GM18502 (cell line): ENCODE data around the gene STX18.
"Not testable (repeated sequence)": the region's sequence is repeated elsewhere in the genome, so short reads cannot be mapped to it uniquely, and the experiment has no call there.

Experiments
- ATAC-seq: cut with Tn5 transposase; IDR thresholded peaks from one replicate; pipeline ENCODE4 v1.9.1; 2021; ENCODE audit warnings: mild to moderate bottlenecking; ENCODE audit not compliant: unreplicated experiment, poor library complexity

STX18 gene

DNA sequence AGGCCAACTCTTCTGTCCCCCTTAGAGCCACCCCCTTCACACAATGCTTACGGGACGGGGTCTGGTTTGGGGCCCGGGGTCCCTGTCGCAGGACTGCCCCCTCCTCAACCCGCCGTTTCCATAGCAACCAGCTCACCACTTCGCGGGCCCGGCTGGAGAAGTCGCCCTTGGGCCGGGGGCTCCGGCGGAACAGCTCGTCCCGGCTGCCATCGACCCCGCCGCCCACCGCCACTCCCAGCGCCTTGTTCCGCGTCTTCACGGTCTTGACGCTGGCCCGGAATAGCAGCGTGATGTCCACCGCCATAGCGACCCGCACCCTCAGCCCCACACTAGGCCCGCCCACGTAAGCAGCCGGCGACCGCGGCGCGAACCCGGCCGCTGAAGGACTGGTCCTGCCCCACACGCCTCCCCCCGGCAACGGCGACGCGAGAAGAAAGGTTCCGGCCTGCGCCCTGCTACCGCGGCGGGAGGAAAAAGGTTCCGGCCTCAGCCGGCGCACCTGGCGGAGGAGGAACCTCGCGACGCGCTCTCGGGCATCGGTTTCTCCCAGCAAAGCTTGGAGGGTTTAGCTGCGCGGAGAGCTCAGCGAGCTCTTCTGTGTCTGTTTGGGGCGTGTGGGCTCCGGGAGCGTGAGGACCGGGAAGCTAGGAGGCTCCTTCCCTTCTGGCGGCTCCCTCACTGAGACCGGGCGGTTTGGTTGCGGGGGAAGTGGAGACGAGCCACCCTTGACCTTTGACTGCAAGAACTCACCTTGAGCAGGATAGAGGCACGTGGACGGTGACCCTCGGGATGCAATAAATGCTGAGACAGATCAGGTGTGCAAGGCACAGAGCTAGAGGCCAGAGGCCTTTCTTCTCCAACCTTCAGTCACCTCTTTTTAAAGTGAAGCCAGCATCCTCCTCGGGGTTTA lies at the start of gene STX18:
Gene STX18, minus strand, starts transcription at position 388 of the 910 bp plus-strand sequence. Its CDS starts 84 bp downstream, at position 304.
- peak; percentile 86 for ATAC-seq

DNA sequence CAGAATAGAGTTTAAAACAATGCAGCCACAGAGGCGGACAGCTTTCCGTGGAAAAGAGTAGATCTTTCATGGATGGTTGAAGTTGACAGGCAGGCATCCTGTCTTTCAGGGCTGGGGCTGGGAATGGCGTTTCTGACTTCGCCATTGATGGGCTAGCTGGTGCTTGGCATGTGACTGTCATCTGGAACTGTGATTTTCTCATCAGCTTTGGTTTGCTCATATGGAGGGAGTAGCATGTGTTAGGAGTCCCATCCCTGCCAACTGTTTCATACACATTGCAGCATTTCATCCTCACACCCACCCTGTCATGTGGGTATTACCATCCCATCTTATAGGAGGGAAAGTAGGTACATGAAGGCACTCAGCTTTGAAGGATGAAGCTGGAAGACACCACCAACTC lies 49.2 kb upstream of the STX18 start:
- no peak for ATAC-seq

DNA sequence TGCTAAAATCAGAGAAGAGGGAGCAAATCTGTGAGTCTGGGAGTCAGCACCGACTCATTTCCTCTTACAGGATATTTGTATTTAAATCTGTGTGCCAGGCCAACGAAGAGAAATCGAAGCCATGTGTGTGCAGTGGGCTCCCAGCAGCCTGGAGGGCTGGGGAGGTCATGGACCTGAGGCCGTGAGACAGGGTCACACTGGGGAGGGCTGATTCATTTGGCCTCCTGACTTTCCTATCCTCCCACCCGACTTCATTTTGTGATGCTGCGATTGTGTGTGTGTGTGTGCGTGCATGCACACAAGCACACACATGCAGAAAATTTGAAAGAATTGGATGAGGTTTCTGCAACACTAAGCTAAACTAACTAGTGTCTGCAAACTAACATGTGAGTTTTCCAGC lies 48.7 kb upstream of the STX18 start:
- ATAC-seq = no peak

DNA sequence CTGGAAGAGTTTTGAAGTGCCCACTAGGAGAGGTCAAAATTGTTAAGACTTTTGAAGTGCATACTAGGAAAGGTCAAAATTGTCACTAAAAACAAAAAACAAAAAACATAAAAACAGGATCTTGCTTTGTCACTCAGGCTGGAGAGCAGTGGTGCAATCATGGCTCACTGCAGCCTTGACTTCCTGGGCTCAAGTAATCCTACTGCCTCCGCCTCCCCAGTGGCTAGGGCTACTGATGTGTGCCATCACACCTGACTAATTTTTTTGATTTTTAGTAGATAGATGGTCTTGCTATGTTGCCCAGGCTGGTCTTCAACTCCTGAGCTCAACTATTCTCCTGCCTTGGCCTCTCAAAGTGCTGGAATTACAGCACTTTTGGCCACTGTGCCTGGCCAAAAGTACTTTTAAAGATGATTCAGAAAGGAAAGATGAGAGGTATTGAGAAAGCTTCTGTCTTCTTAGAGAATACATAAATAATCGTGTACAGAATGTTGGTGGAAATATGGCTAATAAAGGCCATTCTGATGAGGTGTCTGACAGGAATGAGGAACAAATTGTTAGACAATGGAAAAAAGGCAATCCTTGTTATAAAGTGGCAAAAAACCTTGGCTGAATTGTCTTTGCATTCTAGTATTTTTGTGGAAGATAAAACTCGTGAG lies 43.3 kb upstream of the STX18 start:
- no peak for ATAC-seq

DNA sequence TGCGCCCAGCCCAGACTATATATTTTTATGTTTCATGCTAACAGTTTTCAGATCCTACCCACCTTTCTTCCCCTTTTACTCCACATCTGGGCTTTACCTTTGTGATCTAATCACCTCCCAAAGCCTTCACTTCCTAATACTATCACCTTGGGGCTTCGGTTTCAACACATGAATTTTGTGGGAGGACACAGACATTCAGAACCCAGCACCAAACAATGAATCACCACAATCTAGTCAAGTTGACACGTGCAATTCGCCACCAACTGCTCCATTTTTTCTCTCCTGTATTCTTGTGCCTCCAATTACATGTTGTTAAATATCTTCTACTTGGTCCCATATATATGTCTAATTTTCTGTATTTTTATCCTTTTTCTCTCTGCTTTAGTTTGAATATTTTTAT lies 41.8 kb upstream of the STX18 start:
- no peak for ATAC-seq

DNA sequence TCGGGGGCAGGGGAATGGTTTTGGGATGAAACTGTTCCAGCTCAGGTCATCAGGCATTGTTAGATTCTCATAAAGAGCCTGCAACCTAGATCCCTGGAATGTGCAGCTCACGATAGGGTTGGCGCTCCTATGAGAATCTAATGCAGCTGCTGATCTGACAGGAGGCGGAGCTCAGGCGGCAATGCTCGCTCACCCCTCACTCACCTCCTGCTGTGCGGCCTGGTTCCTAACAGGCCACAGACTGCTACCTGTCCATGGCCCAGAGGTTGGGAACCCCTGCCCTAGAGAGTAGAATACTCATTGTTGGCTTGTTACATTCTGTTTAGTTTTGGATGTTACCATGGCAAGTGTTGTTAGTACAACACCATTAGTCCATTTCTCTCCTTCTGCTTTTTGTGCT lies 40.8 kb upstream of the STX18 start:
- ATAC-seq = no peak

DNA sequence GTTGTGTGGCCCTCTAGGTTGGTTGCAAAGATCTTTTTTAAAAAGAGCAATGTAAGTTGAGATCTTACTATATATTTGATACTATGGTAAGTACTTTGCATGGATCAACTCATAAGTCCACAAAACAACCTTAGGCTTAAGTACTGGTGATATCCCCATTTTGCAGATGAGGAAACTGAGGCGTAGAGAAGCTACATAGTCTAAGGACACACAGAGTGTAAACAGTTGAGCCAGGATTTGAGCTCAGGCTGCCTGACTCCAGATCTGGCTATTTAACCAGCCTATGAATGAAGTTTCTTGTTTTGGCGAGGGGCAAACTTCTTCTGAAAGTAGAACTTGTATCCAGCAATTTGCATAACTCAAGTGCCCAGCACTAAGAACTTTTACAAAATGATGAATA lies 38.6 kb upstream of the STX18 start:
- ATAC-seq = no peak

DNA sequence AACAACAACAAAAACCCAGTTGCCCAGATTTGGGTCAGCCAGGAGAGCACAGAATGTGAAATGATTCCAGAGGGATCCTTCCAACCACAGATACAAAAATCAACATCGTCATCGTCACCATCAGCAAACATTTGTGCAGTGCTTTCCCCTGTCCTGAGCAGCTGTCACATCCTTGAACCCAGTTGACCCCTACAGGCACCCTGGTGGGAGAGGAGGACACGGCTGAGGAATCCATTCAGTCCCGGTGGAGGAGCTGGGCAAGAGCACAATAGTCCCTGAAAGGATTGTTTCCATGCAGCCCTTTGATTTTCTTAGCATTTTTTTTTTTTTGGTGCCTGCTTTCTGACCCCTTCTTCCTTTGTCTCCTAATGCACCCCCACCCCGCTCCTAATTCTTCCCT lies 37.1 kb upstream of the STX18 start:
- no peak for ATAC-seq

DNA sequence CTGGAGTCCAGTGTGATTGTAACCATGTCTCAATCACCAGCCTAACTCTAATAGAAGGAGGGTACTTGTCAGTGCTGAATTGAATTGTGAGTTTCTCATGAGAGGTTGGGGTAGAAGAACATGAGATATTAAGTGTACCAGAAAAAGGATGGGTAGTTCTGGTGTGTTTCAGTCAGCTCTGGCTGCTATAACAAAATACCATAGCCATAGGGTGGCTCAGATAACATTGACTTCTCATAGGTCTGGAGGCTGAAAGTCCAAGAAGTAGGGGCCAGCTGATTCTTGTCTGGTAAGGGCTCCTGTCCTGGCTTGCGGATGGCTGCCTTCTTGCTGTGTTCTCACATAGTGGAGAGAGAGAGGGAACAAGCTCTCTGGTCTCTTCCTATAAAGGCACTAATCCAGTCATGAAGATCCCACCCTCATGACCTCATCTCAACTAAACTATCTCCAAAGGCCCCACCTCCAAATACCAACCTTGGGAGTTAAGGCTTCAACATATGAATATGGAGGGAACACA lies 35.6 kb upstream of the STX18 start:
- no peak for ATAC-seq

DNA sequence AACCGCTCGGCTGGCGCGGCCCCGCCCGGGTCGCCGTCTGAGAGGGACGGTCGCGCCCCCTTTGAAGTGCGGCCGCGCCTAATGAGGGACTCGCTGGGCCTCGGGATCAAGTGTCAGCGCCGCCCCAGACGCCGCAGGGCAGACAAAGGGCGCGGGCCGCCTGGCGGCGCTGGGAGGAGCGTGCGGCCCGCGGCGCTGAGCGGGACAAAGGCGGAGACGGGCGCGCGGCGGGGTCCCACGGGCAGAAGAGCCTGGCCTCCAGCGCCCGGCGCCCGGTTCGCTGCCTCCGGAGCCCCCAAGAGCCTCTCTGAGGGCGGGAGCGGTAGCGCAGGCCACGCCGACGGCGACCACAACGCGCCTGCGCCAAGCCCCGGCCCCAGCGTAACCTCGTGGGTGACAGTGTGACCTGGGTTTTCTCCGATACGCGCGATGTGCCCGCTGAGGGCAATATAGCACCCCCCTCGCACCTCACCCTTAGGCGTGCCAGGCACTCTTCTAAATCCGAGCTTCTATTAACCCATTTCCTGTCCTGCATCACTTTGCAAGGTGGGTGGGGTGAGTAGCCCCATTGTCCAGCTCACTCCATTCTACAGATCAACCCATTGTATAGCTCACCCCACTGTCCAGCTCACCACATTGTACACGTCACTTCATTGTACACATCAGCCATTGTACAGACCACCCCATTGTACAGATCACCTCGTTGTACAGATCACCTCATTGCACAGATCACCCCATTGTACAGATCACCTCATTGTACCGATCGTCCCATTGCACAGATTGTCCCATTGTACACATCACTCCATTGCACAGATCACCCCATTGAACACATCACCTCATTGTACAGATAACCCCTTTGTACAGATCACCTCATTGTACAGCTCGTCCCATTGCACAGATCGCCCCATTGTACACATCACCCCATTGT lies 33.7 kb upstream of the STX18 start:
- ATAC-seq = peak; percentile 82

DNA sequence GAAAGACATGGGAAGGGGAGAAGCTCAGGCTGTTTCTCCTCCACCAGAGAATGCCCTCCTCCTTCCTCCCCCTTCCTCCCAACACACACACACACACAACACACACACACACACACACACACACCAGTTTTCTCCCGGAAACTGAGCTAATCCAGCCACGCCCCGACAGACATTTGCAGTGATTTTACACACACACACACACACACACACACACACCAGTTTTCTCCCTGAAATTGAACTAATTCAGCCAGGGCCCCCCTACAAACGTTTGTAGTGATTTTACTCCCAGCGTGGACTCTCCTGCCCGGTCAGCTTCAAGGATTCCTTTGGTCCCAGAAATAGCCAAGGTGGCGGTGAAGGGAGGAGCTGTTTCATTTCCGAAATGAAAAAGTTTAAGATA lies 32.9 kb upstream of the STX18 start:
- ATAC-seq = no peak

DNA sequence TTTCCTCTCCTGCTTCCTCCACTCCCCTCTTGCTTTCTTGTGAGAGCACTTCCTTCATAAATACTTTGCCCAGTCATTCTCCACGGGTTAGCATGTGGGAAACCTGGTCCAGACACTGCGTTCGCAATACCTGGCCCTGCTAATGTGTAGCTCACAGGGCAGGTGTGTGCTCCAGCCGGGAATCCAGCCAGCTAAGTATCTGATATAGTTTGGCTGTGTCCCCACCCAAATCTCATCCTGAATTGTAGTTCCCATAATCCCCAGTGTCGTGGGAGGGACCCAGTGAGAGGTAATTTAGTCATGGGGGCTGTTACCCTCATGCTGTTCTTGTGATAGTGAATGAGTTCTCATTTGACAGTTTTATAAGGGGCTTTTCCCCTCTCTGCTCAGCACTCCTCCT lies 32.2 kb upstream of the STX18 start:
- no peak for ATAC-seq

DNA sequence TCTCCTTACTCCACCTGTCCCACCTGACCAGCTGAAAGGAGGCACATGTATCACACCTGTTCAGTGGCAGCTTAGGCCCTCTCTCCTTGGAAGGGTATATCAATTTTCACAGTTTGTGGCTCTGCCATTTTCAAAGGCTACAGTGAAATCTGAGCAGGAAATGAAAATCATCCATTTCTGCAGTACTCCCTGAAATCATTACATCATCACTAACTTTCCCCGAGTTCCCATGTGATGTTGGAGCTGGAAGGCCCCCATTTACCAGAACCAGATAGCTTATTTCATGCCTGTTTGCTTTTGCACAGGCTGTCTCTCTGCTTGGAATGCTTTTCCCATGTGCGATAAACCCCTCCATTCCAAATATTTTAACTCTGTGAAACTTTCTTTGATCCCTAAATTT lies 31.0 kb upstream of the STX18 start:
- ATAC-seq = no peak

DNA sequence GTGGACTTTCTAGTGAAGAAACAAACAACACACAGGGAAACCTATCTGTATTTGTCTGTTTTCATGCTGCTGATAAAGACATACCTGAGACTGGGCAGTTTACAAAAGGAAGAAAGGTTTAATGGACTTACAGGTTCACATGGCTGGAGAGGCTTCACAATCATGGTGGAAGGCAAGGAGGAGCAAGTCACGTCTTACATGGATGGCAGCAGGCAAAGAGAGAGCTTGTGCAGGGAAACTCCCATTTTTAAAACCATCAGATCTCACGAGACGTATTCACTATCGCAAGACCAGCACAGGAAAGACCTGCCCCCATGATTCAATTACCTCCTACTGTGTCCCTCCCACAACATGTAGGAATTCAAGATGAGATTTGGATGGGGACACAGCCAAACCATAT lies 28.0 kb upstream of the STX18 start:
- not testable (repeated sequence) for ATAC-seq

DNA sequence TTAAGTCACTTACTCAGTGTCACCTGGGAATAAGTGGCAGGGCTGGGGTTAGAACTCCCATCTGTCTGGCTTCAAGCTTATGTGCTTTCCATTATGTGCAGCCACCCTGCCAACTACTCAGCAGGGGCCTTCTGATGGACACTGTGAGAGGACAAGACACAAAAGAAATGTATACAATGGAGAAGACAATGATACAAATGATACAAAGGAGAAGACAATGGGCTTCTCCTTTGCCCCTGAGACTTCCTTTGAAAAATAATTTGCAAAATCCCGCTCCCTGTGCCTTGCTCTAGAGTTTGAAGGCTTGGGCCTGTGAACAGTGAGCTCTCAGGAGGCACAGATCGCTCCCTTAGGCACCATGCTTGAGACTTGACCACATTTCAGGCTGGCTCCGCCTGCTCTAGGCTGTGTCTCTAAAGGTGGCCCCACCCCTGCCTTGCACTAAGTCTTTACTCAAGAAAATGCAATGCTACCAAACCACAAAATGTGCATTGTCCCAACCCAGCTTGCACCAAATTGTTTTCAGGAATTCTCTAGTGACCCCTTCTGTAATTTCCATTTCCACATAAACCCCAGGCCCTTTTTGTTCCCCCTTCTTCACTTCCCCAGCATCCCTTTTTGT lies 27.1 kb upstream of the STX18 start:
- no peak for ATAC-seq

DNA sequence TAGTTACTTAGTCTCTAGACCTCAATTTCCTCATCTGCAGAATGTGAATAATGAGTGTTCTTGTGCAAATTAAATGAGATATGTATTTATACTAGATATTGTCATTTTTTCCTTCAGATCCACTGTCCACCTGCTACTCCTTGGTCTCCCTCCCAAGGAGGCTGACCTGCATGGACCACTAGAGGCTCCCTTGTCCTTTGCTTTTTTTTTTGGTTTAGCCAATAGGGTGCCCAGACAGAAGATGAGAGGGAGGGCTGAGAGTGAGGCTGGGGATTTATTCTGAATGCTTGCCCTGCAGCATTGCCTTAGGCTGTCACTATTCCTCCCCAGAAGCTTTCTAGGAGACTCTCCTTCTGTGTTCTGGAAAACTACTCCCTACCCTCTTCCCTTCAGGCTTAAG lies 24.5 kb upstream of the STX18 start:
- ATAC-seq = not testable (repeated sequence)

DNA sequence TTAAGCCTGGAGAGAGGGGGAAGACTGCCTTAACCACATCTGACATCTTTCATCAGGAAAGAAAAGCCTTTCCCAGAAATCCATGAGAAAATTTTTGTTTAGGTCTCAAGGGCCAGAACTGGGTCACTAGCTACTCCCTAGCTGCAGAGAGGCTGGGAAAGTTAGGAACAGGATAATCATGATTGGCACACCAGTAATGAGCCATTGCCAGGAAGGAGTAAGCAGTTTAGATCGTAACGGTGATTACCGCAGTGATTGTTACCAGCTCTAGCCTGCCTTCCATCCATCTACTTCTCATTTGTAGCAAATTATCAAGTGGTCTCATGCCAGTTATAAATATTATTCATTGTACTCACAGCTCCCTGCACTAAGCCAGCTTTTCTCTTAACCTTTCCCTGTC lies 22.7 kb upstream of the STX18 start:
- ATAC-seq = no peak

DNA sequence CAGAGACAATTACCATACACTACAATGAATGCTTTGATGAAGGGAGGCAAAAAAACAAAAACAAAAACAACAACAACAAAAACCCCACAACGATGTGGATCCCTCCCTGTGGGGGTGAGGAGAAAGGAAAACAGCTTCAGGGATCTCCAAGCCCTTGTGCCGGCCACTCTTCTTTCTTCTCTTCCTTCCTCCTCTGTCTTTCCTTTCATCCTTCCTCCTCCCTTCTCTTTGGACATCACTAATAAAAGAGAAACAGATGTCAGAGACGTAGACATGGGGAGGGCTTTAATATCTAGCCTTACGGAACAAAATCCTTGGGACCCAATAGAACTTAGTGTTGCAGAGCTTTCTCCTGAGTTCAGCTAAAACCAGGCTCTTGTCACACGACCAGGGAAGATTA lies 18.8 kb upstream of the STX18 start:
- ATAC-seq = no peak

DNA sequence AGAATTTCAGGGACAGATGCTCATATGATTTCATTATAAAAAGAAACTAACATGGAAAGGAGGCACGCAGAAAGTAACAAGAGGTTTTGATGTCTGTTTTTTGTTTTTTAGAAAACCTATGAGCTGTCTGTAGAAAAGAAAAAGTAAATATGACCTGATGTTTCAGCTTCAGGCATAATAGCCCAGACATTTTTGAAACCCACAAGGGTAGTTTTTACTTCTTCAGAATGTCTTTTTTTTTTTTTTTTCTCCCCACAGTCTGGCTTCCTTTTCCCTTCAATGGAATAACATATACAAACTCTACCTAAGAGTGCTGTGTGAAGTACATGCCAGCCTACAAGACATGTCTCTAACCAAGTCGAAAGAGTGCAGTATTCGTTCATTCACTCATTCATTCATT lies 18.3 kb upstream of the STX18 start:
- ATAC-seq = no peak

DNA sequence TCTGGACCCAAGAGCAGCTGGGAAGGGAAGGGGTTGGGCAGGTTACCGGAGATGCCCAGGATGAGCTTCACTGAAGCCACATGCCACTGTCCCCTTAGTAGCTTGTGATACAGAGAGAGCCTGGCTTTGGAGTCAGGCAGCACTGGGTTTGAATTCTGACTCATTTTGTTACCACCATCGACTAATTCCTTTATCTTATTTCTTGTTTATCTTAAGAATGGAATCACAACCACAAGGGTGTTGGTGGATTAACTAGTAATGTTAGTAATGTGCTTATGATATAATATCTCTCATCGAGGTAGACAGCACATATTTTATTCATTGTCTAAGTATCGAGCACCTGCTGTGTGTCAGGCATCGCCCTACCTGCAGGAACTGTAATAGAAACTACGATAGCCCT lies 17.7 kb upstream of the STX18 start:
- no peak for ATAC-seq
